HepG2 (cell line): Measurements from ENCODE around the gene C9orf78. TPM values are rescaled to one million over a fixed set of nuclear protein-coding genes. Genes with fewer than 3 reads are reported as not detected.

Source experiments
- ATAC-seq: fragments of 200-7000 bp; cut with Tn5 transposase; 3 replicates; pipeline ENCODE4 v1.9.1; 2020; ENCODE audit warnings: mild to moderate bottlenecking, moderate library complexity
- BruUV-seq: library from RNA; stranded (reverse); fragments of 400-500 nt; replicated peaks from 2 replicates; lab custom pipeline; 2021; lab: Mats Ljungman, UMichigan
- CTCF ChIA-PET: fragments of 300-600 bp; formaldehyde crosslinking; extraction: SDS; loops from one replicate; lab custom pipeline; 2021; ENCODE audit warnings: low total read pairs, inconsistent platforms, low intra/inter-chr PET ratio; lab: Yijun Ruan, JAX
- POLR2A ChIA-PET: fragments of 350-600 bp; sonication (Branson Sonifier 250); formaldehyde crosslinking; loops from one replicate; lab custom pipeline; 2020; ENCODE audit warnings: antibody characterized with exemption, inconsistent platforms; lab: Yijun Ruan, JAX
- DNase-seq: peaks from one replicate; pipeline ENCODE4 v3.0.0-alpha.2; 2015; ENCODE audit warnings: low spot score
- FAIRE-seq: peaks from 3 replicates; lab custom pipeline; 2011; peaks lifted over from hg19 to GRCh38; lab: Jason Lieb, UNC
- H2AFZ ChIP-seq: one replicate; pipeline ENCODE4 v1.6.1; 2011; ENCODE audit warnings: low read length, inconsistent platforms
- H3K27ac ChIP-seq: fragments of 300-600 bp; 3 replicates; pipeline ENCODE4 v1.8.0; 2011; ENCODE audit warnings: mixed run types, mild to moderate bottlenecking, mixed read lengths, low read length, inconsistent platforms; ENCODE audit not compliant: insufficient read depth; ENCODE audit errors: extremely low read length
- H3K27me3 ChIP-seq, 2 experiments: fragments of 200-600 bp in 1 of 2; 2 replicates in 1 of 2; 3 replicates in 1 of 2; pipeline versions ENCODE4 v1.6.0 to v1.8.0; 2011; ENCODE audit warnings: low read length in 2 of 2, mild to moderate bottlenecking in 2 of 2, moderate library complexity in 2 of 2, inconsistent platforms in 1 of 2; ENCODE audit not compliant: insufficient read depth in 2 of 2, control insufficient read depth in 1 of 2
- H3K36me3 ChIP-seq, 2 experiments: fragments of 200-600 bp in 1 of 2; replicated peaks in 1 of 2; 2 replicates in 1 of 2; 3 replicates in 1 of 2; pipeline versions ENCODE4 v1.5.1 to v1.8.0; 2011; ENCODE audit warnings: low read length in 2 of 2, inconsistent platforms in 1 of 2; ENCODE audit not compliant: insufficient read depth in 2 of 2, control insufficient read depth in 1 of 2
- H3K4me1 ChIP-seq: 2 replicates; pipeline ENCODE4 v1.5.1; 2012; ENCODE audit warnings: low read length, inconsistent platforms; ENCODE audit not compliant: insufficient read depth
- H3K4me2 ChIP-seq: 2 replicates; pipeline ENCODE4 v1.6.0; 2011; ENCODE audit warnings: low read depth, low read length, inconsistent platforms
- H3K4me3 ChIP-seq, 3 experiments: fragments of 200-600 bp in 1 of 3; sonication (generic), shearing (Covaris generic) in 1 of 3; replicated peaks in 1 of 3; 2 replicates each; pipeline ENCODE4 v1.5.1; 2011 to 2016; ENCODE audit warnings: low read length in 3 of 3, inconsistent platforms in 2 of 3, low read depth in 2 of 3, mild to moderate bottlenecking in 2 of 3, control low read depth in 1 of 3, mixed read lengths in 1 of 3; ENCODE audit not compliant: insufficient read depth in 1 of 3
- H3K79me2 ChIP-seq: one replicate; pipeline ENCODE4 v1.6.1; 2011; ENCODE audit warnings: low read length, inconsistent platforms; ENCODE audit not compliant: insufficient read depth
- H3K9ac ChIP-seq: 2 replicates; pipeline ENCODE4 v1.6.0; 2011; ENCODE audit warnings: mild to moderate bottlenecking, low read depth, low read length, inconsistent platforms; ENCODE audit not compliant: insufficient read depth
- H3K9me3 ChIP-seq: 2 replicates; pipeline ENCODE4 v1.5.1; 2012; ENCODE audit warnings: mild to moderate bottlenecking, low read length
- H4K20me1 ChIP-seq: 2 replicates; pipeline ENCODE4 v1.6.0; 2011; ENCODE audit warnings: inconsistent platforms, mild to moderate bottlenecking, low read length, moderate library complexity; ENCODE audit not compliant: insufficient read depth
- AGO2 ChIP-seq: fragments of 200-400 bp; formaldehyde crosslinking; optimal IDR thresholded peaks from 2 replicates; pipeline ENCODE3; 2017; ENCODE audit warnings: mild to moderate bottlenecking, low read depth, low read length, moderate library complexity
- CENPX ChIP-seq: sonication (generic); formaldehyde crosslinking; IDR thresholded peaks from 2 replicates; pipeline ENCODE4 v1.9.0; 2021; ENCODE audit warnings: mild to moderate bottlenecking, missing genetic modification reagents, moderate library complexity
- FOSL2 ChIP-seq: sonication (generic); formaldehyde crosslinking; IDR thresholded peaks from 2 replicates; pipeline ENCODE4 v1.4.0; 2020; ENCODE audit warnings: missing genetic modification reagents
- FOXO1 ChIP-seq: sonication (generic); formaldehyde crosslinking; IDR thresholded peaks from 2 replicates; pipeline ENCODE4 v1.4.0; 2020; ENCODE audit warnings: missing genetic modification reagents
- HCFC1 ChIP-seq: fragments of 150-350 bp; IDR thresholded peaks from 2 replicates; pipeline ENCODE4 v1.6.1; 2014; ENCODE audit warnings: low read depth, low read length
- HIVEP1 ChIP-seq: sonication (generic); formaldehyde crosslinking; IDR thresholded peaks from 2 replicates; pipeline ENCODE4 v1.4.0; 2020; ENCODE audit warnings: mild to moderate bottlenecking, missing genetic modification reagents
- HMG20B ChIP-seq: conservative IDR thresholded peaks from 2 replicates; pipeline ENCODE4 v1.6.1; 2016; ENCODE audit warnings: missing genetic modification reagents, missing compliant biosample characterization
- MZF1 ChIP-seq: sonication (generic); formaldehyde crosslinking; IDR thresholded peaks from 2 replicates; pipeline ENCODE4 v1.8.1; 2023; ENCODE audit warnings: mild to moderate bottlenecking, missing genetic modification reagents, borderline replicate concordance
- NONO ChIP-seq, 2 experiments: fragments of 450-650 bp in 1 of 2; sonication (generic) in 1 of 2; formaldehyde crosslinking in 1 of 2; IDR thresholded peaks in 1 of 2; conservative IDR thresholded peaks in 1 of 2; 2 replicates each; pipeline versions ENCODE4 v1.6.1 to v1.8.0; 2017 to 2022; ENCODE audit warnings: mild to moderate bottlenecking in 1 of 2, missing genetic modification reagents in 1 of 2, moderate library complexity in 1 of 2
- ZNF605 ChIP-seq: sonication (generic); formaldehyde crosslinking; IDR thresholded peaks from 2 replicates; pipeline ENCODE4 v1.8.0; 2022; ENCODE audit warnings: mild to moderate bottlenecking, missing genetic modification reagents
- ZSCAN9 ChIP-seq: IDR thresholded peaks from 2 replicates; pipeline ENCODE4 v1.6.1; 2016; ENCODE audit warnings: borderline replicate concordance
- WGBS: methylation state at CpG from one replicate; pipeline ENCODE4 v1.1.6; 2017; ENCODE audit warnings: low lambda C conversion rate; 5-methylcytosine and 5-hydroxymethylcytosine counted together
- in situ Hi-C: cut with HindIII; loops from 2 replicates; pipeline ENCODE4 v1.10.0; 2017; ENCODE audit warnings: low pct_unique_long_range_greater_than_20kb; ENCODE audit not compliant: extremely low pct_ligation_motif_present
- intact Hi-C: fragments of 100-400 bp; cut with micrococcal nuclease; formaldehyde crosslinking; loops from one replicate; pipeline ENCODE4 v1.10.0; 2022; ENCODE audit not compliant: unreplicated experiment
- polyA plus RNA-seq, 8 experiments: library from polyadenylated mRNA; depleted of rRNA in 3 of 8; stranded (reverse) in 7 of 8; unstranded in 1 of 8; fragments of >200 nt; fragmentation: Illumina TruSeq in 4 of 8; extraction: Trizol in 4 of 8; gene quantifications; 2 replicates each; pipeline versions ENCODE4 v1.2.1 to v1.2.3, GENCODE V29; 2011 to 2016; ENCODE audit warnings: low read depth in 4 of 8, missing spikeins in 1 of 8, mixed read lengths in 1 of 8; ENCODE audit not compliant: insufficient read depth in 1 of 8
- total RNA-seq, 5 experiments: library from RNA; depleted of rRNA; stranded (reverse); fragments of >200 nt; fragmentation: Illumina TruSeq; extraction: Trizol; gene quantifications; 2 replicates each; pipeline ENCODE4 v1.2.3, GENCODE V29; 2016; ENCODE audit warnings: low read depth in 1 of 5

Gene C9orf78
- total and polyA plus RNA-seq, 2 of the 13 experiments (the other 11 are each of a cell fraction or from before 2014, with no cell fraction given): 18.4 to 35.5 TPM

- H3K27ac ChIP-seq: no peak overlapping the region
- H3K9ac ChIP-seq: no peak overlapping the region
- intact Hi-C loops: no loop called here
Measured at GRCh38 chr9:129869585-129870501, 34.8 kb upstream of the C9orf78 start.

GRCh38 chr9:129868872-129869486, 33.9 kb upstream of the C9orf78 start:
- ChIA-PET POLR2A (no interaction called here), CTCF (no interaction called here)
- WGBS: 86% methylated on average over 17 of the region's 28 CpGs
- Histone ChIP-seq H3K27ac (no peak overlapping the region), H3K36me3 (no peaks in the 10 kb centered on the region), H3K4me1 (no peaks in the 10 kb centered on the region), H2AFZ (no peak overlapping the region), H3K4me2 (no peak overlapping the region), H3K4me3 (no peak overlapping the region), H3K79me2 (no peaks in the 10 kb centered on the region), H3K27me3 (no peaks in the 10 kb centered on the region), H4K20me1 (no peaks in the 10 kb centered on the region), H3K9ac (no peak overlapping the region), H3K9me3 (no peaks in the 10 kb centered on the region)
- ATAC-seq (no peak; the same call in 2 of the 3 replicates), DNase-seq (no peak), FAIRE-seq (no peak)
- no peak for TF ChIP-seq FOXO1
- TF ChIP-seq FOSL2 (CRISPR knock-in tag): no peak
- no peak for TF ChIP-seq ZNF605 (CRISPR knock-in tag)
- no peak for TF ChIP-seq HMG20B (CRISPR knock-in tag)
- TF ChIP-seq MZF1 (CRISPR knock-in tag): no peak
- TF ChIP-seq CENPX (CRISPR knock-in tag): no peak
- no peak for TF ChIP-seq NONO (IDR thresholded peaks at IDR 0.05)
- no peak for TF ChIP-seq NONO (CRISPR knock-in tag; conservative IDR thresholded peaks at IDR 0.05)
- no peak for TF ChIP-seq HCFC1
- TF ChIP-seq ZSCAN9: no peak
- BruUV-seq: no TSS peak
- intact Hi-C loops (no loop called here), in situ Hi-C loops (no loop called here)

More at GRCh38 chr9:129869585-129870501, 34.8 kb upstream of the C9orf78 start:
- no peak overlapping the region for H3K4me3 ChIP-seq
- no peaks in the 10 kb centered on the region for H3K79me2 ChIP-seq
- DNase-seq: no peak
- H3K4me2 ChIP-seq: no peak overlapping the region
- H4K20me1 ChIP-seq: no peaks in the 10 kb centered on the region
- no TSS peak for BruUV-seq
- WGBS: 89% methylated on average over 13 of the region's 24 CpGs
- ChIA-PET CTCF (no interaction called here), POLR2A (no interaction called here)
- in situ Hi-C loops: no loop called here
- no peaks in the 10 kb centered on the region for H3K27me3 ChIP-seq
- FAIRE-seq: no peak
- no peak for ATAC-seq
- no peaks in the 10 kb centered on the region for H3K4me1 ChIP-seq
- H3K9me3 ChIP-seq: no peaks in the 10 kb centered on the region
- H3K36me3 ChIP-seq: no peaks in the 10 kb centered on the region
- no peak overlapping the region for H2AFZ ChIP-seq
- TF ChIP-seq AGO2 (peak; percentile 13), HIVEP1 (CRISPR knock-in tag) (no peak)
- TF ChIP-seq, all 625 proteins: peak for 1
